Natural killer cell (primary cell): ENCODE results near the gene CHGA. TPM values are rescaled to one million over a fixed set of nuclear protein-coding genes. Genes with fewer than 3 reads are reported as not detected.

Experiments used
- ATAC-seq, 3 donors: fragments of 150-1000 bp in 2 of 3; fragments of 200-7000 bp in 1 of 3; cut with Tn5 transposase; 1 replicate in 1 of 3; 2 replicates in 2 of 3; pipeline ENCODE4 v1.10.0; 2021; ENCODE audit warnings: mild to moderate bottlenecking in 2 of 3, moderate library complexity in 2 of 3
- DNase-seq, 2 donors: peaks; one replicate each; pipeline versions ENCODE4 v3.0.0 to v3.0.0-alpha.2; 2013 to 2021; ENCODE audit warnings: mixed read lengths in 1 of 2
- H3K27ac ChIP-seq: one replicate; pipeline ENCODE4 v1.5.1; 2013; ENCODE audit warnings: mild to moderate bottlenecking, low read length
- H3K27me3 ChIP-seq: one replicate; pipeline ENCODE4 v1.6.1; 2013; ENCODE audit warnings: low read length; ENCODE audit not compliant: control insufficient read depth, insufficient read depth
- H3K36me3 ChIP-seq: one replicate; pipeline ENCODE4 v1.6.1; 2013; ENCODE audit warnings: low read length; ENCODE audit not compliant: control insufficient read depth, insufficient read depth
- H3K4me1 ChIP-seq: one replicate; pipeline ENCODE4 v1.6.1; 2013; ENCODE audit warnings: low read length; ENCODE audit not compliant: control insufficient read depth, insufficient read depth
- H3K4me3 ChIP-seq: one replicate; pipeline ENCODE4 v1.5.1; 2013; ENCODE audit warnings: low read length
- H3K9me3 ChIP-seq: one replicate; pipeline ENCODE4 v1.6.1; 2013; ENCODE audit warnings: low read length; ENCODE audit not compliant: control insufficient read depth, insufficient read depth
- H3K27ac Mint-ChIP-seq, 2 donors: one replicate each; pipeline ENCODE4 v1.8.0; 2022; ENCODE audit warnings: mild to moderate bottlenecking in 2 of 2, mixed read lengths in 2 of 2, moderate library complexity in 1 of 2
- H3K27me3 Mint-ChIP-seq, 2 donors: one replicate each; pipeline ENCODE4 v1.8.0; 2022; ENCODE audit warnings: low read depth in 2 of 2, mixed read lengths in 2 of 2
- H3K36me3 Mint-ChIP-seq: one replicate; pipeline ENCODE4 v1.8.0; 2022; ENCODE audit warnings: mixed read lengths
- H3K4me1 Mint-ChIP-seq, 2 donors: one replicate each; pipeline ENCODE4 v1.8.0; 2022; ENCODE audit warnings: mixed read lengths in 2 of 2
- H3K4me3 Mint-ChIP-seq: one replicate; pipeline ENCODE4 v1.8.0; 2022; ENCODE audit warnings: mild to moderate bottlenecking, moderate library complexity, mixed read lengths
- H3K9me3 Mint-ChIP-seq, 2 donors: one replicate each; pipeline ENCODE4 v1.8.0; 2022; ENCODE audit warnings: mixed read lengths in 2 of 2
- CTCF ChIP-seq: fragments of 200-600 bp; IDR thresholded peaks from one replicate; pipeline ENCODE4 v1.8.0; 2022; ENCODE audit warnings: antibody characterized with exemption
- WGBS: methylation state at CpG from one replicate; pipeline ENCODE4 v1.1.7; 2013; ENCODE audit warnings: missing lambda C conversion rate; ENCODE audit not compliant: insufficient coverage; 5-methylcytosine and 5-hydroxymethylcytosine counted together
- intact Hi-C: fragments of 100-400 bp; cut with micrococcal nuclease; formaldehyde crosslinking; loops from one replicate; pipeline ENCODE4 v1.14.2; 2022
- total RNA-seq, 4 donors: library from RNA; stranded (reverse); fragments of 120-200 nt in 1 of 4; gene quantifications; one replicate each; pipeline versions ENCODE4 v1.2.3 to v1.2.4, GENCODE V29; 2013 to 2022

Gene CHGA
- total RNA-seq, 3 donors from 2014 or later (not counting 1 experiment from before 2014, with no cell fraction given), result not detected

- intact Hi-C loops, result no loop called here
- H3K4me1 Mint-ChIP-seq, result peaks cover 0 to 7% of the 10 kb centered on the region in 2 donors
- no peak overlapping the region for H3K27ac Mint-ChIP-seq
- no peak for TF ChIP-seq CTCF
- WGBS, result 96% methylated on average over 22 of the region's 22 CpGs
- Histone ChIP-seq H3K27me3 (no peaks in the 10 kb centered on the region), H3K9me3 (no peaks in the 10 kb centered on the region), H3K36me3 (peaks cover 45% of the 10 kb centered on the region), H3K27ac (no peak overlapping the region), H3K4me3 (no peak overlapping the region), H3K4me1 (no peaks in the 10 kb centered on the region)
- ATAC-seq (no peak), DNase-seq (no peak)
- H3K36me3 Mint-ChIP-seq, result no peaks in the 10 kb centered on the region
- no peak overlapping the region for H3K4me3 Mint-ChIP-seq
- no peaks in the 10 kb centered on the region for H3K27me3 Mint-ChIP-seq
- no peaks in the 10 kb centered on the region for H3K9me3 Mint-ChIP-seq
These were observed 35.6 kb downstream of the CHGA start for GRCh38 chr14:92958373-92959188.

GRCh38 chr14:92959189-92959531 is 36.2 kb downstream of the CHGA start:
- no peak overlapping the region for H3K4me3 Mint-ChIP-seq
- DNase-seq, result no peak
- Histone ChIP-seq H3K27me3 (no peaks in the 10 kb centered on the region), H3K27ac (no peak overlapping the region), H3K4me1 (no peaks in the 10 kb centered on the region), H3K4me3 (no peak overlapping the region), H3K9me3 (no peaks in the 10 kb centered on the region), H3K36me3 (peaks cover 45% of the 10 kb centered on the region)
- no peaks in the 10 kb centered on the region for H3K27me3 Mint-ChIP-seq
- ATAC-seq, result no peak
- H3K27ac Mint-ChIP-seq, result no peak overlapping the region
- no peaks in the 10 kb centered on the region for H3K9me3 Mint-ChIP-seq
- intact Hi-C loops, result no loop called here
- 98% methylated on average over 10 of the region's 10 CpGs for WGBS
- peaks cover 0 to 13% of the 10 kb centered on the region in 2 donors for H3K4me1 Mint-ChIP-seq
- no peaks in the 10 kb centered on the region for H3K36me3 Mint-ChIP-seq
- TF ChIP-seq CTCF, result no peak

GRCh38 chr14:92959761-92960680 is 37.1 kb downstream of the CHGA start:
- DNase-seq (no peak), ATAC-seq (no peak)
- Mint-ChIP-seq H3K27ac (no peak overlapping the region), H3K4me3 (no peak overlapping the region), H3K27me3 (no peaks in the 10 kb centered on the region), H3K4me1 (peaks cover 2 to 17% of the 10 kb centered on the region in 2 donors), H3K9me3 (no peaks in the 10 kb centered on the region), H3K36me3 (no peaks in the 10 kb centered on the region)
- Histone ChIP-seq H3K4me3 (no peak overlapping the region), H3K27me3 (no peaks in the 10 kb centered on the region), H3K9me3 (no peaks in the 10 kb centered on the region), H3K27ac (no peak overlapping the region), H3K4me1 (no peaks in the 10 kb centered on the region), H3K36me3 (peaks cover 43% of the 10 kb centered on the region)
- TF ChIP-seq CTCF, result no peak
- intact Hi-C loops, result no loop called here
- WGBS, result 93% methylated on average over 30 of the region's 30 CpGs
